Fibroblast of skin of back (primary cell): ENCODE measurements around the gene TXNDC2.
"Not testable (repeated sequence)": the region's sequence is repeated elsewhere in the genome, so short reads cannot be mapped to it uniquely, and the experiment has no call there.

ENCODE experiments used
- DNase-seq: peaks from one replicate; pipeline ENCODE4 v3.0.0-alpha.2; 2013

TXNDC2 gene

DNA sequence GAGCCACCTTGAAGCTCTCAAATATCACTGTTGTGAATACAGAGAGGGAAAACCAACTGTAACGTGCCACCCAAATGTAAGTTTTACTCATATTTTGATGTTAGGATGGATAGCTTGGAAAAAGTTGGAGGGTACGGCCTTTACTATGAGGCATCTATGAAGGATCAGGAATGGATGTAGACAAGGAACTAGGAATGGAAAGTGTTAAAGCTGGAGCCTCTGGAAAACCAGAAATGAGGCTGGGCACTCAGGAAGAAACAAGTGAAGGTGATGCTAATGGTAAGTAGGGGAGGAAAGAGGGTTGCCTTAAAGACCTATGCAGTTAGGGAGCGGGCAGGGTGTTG lies 204 bp downstream of the TXNDC2 start:
- DNase-seq: no peak

DNA sequence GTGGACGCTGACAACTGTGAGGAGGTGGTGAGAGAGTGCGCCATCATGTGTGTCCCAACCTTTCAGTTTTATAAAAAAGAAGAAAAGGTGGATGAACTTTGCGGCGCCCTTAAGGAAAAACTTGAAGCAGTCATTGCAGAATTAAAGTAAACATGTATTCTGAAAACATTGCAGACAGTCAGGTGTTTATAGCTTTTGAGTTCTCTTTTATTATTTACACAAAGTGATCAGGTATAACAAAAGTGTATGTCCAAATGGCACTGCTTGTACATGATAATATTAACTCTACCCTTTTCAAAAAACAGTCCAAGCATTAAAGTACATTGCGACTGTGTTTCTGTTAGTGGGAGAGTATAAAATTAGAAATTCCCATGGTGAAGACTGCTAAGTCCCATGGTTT lies 2.2 kb downstream of the TXNDC2 start:
- no peak for DNase-seq

DNA sequence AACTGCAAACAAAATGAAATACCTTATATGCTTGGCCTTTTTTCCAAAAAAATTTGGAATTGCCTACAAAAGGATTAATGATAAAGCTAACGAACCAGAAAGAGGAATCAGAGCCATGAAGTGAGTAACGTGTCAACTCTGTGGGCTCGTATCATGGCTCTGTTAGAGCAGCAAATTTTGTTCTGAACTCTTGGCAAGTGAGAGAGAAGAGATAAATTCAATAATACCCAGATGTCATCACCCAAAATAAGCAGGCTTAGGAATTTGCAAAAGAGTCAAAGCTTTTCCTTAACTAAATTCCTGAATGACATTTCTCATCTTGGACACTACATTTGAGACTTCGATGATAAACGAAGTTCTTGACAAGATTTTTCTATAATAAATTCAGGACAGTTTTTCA lies 4.4 kb downstream of the TXNDC2 start:
- DNase-seq: no peak

DNA sequence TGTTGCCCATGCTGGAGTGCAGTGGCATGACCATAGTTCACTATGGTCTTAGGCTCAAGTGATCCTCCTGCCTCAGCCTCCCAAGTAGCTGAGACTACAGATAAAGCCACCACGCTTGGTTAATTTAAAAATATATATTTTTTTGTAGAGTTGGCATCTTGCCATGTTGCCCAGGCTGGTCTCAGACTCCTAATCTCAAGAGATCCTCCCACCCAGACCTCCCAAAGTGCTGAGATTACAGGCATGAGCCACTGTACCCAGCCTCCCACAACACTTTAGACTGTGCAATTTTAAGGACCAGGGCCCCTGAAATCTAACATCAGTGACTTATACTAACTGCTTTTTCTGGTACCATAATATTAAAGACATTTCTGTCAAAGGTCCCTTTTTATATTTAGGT lies 5.2 kb downstream of the TXNDC2 start:
- no peak for DNase-seq

GRCh38 chr18:9891515-9891914 lies 5.7 kb downstream of the TXNDC2 start:
- DNase-seq: not testable (repeated sequence)

DNA sequence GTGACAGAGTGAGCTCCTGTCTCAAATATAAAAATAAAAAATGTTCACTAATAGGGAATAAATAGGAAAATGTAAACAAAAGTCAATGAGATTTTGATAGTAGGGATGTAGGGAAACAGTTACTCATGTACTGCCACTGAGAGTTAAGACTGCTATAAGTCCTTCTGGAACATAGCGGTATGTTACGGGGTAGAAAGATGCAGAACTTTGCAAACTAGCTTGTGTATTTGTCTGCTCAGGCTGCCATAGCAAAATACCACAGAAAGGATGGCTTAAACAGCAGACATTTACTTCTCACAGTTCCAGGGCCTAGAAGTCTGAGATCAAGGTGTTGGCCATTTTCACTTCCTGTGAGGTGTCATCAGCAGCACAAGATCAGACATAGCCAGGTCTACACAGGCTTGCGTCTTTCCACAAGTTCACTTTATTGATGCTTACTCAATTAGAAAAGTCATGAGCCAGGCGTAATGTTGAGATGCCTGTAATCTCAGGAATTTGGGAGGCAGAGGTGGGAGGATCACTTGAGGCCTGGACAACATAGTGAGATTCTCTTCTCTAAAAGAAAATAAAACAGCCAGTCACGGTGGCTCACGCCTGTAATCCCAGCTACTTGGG lies 8.8 kb downstream of the TXNDC2 start:
- no peak for DNase-seq

DNA sequence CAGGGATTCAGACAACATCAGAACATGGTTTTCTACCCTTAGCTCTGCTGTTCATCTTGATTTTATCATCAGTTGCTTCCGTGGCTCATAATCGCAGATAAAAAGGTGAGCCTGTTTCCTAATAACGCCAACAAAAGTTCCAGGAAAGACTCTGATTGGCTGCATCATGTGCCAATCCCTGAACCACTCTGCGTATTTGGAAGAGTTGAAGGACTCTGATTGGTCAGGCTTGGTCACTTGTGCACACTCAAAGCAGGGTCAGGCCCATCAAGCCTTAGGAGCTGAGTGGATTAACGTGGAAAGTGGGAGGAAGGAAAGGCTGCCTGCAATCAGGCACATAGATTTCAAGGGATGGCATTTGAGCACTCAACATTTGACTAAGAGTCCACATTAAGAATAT lies 11.4 kb downstream of the TXNDC2 start:
- no peak for DNase-seq

- DNase-seq: not testable (repeated sequence)
These were observed 12.1 kb downstream of the TXNDC2 start for GRCh38 chr18:9897787-9898291.

DNA sequence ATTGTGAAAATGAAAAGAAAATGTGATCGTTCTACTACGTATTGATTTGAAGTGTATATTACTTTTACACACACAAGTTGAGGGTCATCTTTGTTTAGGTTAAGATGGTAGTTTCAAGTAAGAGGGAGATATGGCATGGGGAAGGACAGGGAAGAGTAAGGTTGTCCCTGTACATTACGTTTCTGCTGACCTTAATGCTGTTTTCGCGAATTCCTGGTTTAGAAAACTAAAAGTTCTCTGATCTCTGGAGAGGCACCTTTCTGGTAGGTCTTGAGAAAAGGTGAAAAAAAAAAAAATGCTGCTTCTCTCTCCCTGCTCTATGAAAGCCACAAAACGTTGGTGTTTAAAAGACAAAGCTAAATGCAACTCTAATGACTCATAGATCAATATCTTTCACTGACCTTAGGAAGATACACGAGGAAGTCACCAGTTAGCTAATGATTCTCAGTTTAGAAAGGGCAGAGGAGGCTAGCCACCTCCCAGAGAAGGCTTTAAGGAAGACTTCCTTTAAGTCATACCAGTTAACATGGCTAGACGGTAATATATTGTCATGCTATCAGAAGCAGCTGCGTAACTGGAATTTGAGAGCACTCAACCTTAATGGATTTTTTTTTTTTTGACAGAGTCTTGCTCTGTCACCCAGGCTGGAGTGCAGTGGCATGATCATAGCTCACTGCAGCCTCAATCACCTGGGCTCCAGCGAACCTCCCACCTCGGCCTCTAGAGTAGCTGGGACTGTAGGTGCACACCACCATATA lies 13.2 kb downstream of the TXNDC2 start:
- no peak for DNase-seq

- DNase-seq: not testable (repeated sequence)
These were observed 13.8 kb downstream of the TXNDC2 start for GRCh38 chr18:9899550-9899930.

- DNase-seq: no peak
These were observed 14.9 kb downstream of the TXNDC2 start for GRCh38 chr18:9900699-9901098.

GRCh38 chr18:9901377-9901776 lies 15.6 kb downstream of the TXNDC2 start:
- DNase-seq: no peak

DNA sequence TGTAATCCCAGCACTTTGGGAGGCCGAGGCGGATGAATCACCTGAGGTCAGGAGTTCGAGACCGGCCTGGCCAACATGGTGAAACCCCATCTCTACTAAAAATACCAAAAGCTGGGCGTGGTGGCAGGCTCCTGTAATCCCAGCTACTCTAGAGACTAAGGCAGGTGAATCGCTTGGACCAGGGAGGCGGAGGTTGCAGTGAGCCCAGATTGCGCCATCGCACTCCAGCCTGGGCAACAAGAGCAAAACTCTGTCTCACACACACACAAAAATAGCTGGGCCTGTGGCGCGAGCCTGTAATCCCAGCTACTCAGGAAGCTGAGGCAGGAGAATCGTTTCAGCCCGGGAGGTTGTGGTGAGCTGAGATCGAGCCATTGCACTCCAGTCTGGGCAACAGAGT lies 16.5 kb downstream of the TXNDC2 start:
- DNase-seq: not testable (repeated sequence)

DNA sequence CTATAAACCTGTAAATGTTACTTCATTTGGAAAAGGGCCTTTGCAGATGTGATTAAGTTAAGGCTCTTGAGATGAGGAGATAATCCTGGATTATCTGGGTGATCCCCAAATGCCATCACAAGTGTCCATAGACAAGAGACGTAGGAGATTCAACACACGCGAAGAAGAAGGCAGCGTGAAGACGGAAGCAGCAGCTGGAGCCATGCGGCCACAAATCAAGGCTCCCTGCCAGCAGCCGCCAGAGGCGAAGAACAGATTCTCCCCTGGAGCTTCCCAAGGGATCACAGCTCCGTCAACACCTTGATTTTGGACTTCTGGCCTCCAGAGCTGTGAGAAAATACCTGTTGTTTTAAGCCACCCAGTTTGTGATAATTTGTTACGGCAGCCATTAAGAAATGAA lies 17.1 kb downstream of the TXNDC2 start:
- DNase-seq: no peak

DNA sequence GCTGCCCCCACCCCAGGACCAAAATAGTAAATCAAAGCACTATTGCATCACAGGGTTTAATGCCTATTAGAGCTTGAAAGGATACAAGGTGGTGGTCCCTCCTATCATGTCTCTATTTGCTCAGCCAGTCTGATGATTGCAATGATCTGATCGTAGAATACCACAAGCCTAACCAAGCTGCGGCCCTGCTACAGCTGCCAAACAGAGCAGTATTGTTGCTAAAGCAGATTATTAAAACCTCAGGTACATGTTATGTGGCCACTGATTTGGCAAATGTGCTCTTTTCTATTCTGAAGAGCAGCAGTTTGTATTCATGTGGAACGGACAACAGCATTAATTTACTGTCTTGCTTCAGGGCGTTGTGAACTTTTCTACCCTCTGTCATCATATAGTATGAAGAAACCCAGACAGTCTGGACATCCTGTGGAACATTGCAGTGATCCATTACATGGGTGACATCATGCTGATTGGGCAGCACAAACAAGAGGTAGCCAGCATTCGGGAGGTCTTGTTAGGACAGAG lies 19.7 kb downstream of the TXNDC2 start:
- no peak for DNase-seq

DNA sequence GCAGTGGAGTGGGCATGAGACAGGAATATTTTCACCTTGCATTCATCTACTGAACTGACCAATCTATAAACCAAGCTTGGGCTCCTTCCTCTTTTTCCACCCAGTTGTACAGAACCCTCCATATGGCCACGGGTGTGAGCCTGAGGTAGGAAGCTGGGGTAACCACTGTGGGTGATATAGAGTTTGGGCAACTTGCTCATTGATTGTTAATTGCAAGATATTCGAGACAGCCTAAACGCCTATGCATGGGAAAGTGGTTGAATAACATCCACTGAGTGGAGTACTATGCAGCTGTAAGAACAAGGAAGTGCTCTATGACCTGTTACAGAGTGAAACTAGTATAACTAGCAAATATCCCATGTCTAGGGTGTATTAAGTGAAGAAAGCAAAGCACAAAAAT lies 20.7 kb downstream of the TXNDC2 start:
- DNase-seq: no peak

GRCh38 chr18:9907867-9908266 lies 22.1 kb downstream of the TXNDC2 start:
- DNase-seq: no peak

- DNase-seq: no peak
These were observed 24.3 kb downstream of the TXNDC2 start for GRCh38 chr18:9910071-9910470.

GRCh38 chr18:9910661-9911060 lies 24.9 kb downstream of the TXNDC2 start:
- DNase-seq: no peak

GRCh38 chr18:9911226-9911625 lies 25.5 kb downstream of the TXNDC2 start:
- no peak for DNase-seq

DNA sequence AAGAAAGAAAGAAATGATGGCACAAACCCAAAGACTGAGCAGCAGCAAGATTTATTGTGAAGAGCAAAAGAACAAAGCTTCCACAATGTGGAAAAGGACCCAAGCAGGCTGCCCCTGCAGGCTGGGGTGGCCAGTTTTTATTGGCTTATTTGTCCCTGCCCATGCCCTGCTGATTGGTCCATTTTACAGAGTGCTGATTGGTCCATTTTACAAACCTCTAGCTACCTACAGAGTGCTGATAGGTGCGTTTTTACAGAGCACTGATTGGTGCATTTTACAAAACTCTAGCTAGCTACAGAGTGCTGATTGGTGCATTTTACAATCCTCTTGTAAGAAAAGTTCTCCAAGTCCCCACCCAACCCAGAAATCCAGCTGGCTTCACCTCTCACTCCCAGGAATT lies 26.5 kb downstream of the TXNDC2 start:
- not testable (repeated sequence) for DNase-seq

DNA sequence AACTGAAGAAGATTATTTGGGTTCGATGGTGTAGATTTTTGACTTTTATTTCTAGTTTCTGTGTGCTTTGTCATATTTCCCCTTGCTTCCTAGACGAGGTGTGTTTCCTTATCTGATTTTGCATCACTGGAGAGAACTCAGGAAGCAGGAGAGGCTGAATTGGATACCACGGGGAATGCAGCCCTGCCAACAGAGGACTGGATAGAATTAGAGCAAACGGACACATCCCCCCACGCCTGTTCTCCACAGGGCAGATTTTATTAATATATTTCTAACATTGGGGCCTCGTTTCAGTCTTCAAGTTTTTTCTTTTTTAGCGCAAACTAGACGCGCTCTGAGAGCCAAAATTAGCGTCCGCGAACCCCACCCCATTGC lies 27.4 kb downstream of the TXNDC2 start:
- peak; percentile 33 for DNase-seq

GRCh38 chr18:9913526-9914333 lies 28.0 kb downstream of the TXNDC2 start, which contains the start of gene VAPA:
TSS of gene VAPA (plus strand) at chr18:9914016. CDS start at chr18:9914257, 241 bp downstream.
- DNase-seq: peak; percentile 96

DNA sequence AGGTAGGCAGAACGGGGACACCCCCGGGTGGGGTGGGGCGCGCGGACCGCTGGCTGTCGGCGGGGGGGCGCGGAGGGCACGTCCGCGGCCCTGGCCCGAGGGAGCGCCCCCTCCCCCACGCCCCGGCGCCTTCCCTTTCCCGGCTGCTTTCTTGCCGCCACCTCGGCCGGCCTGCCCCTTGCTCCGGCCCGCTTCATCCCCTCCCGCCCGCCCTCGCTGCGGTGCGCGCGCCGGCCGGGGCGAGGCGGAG lies 28.5 kb downstream of the TXNDC2 start:
- DNase-seq: no peak
